Endothelial cell of umbilical vein (primary cell): ENCODE measurements around the gene FHOD3. TPM values are rescaled to one million over a fixed set of nuclear protein-coding genes. Genes with fewer than 3 reads are reported as not detected.

Experiments used
- BruUV-seq: library from RNA; stranded (reverse); fragments of 400-500 nt; replicated peaks from 2 replicates; lab custom pipeline; 2021; lab: Mats Ljungman, UMichigan
- CTCF ChIA-PET: fragments of 300-600, 350-600 bp; sonication (Branson Sonifier 250); formaldehyde crosslinking; loops from one replicate; lab custom pipeline; 2021; ENCODE audit warnings: antibody characterized with exemption, inconsistent platforms; lab: Charles Lee
- POLR2A ChIA-PET: fragments of 300-600, 350-600 bp; sonication (Branson Sonifier 250); formaldehyde crosslinking; loops from one replicate; lab custom pipeline; 2021; ENCODE audit warnings: antibody characterized with exemption, inconsistent platforms; lab: Charles Lee
- DNase-seq: peaks from one replicate; pipeline ENCODE4 v3.0.0-alpha.2; 2011; ENCODE audit warnings: low read depth, low spot score
- FAIRE-seq: peaks from 2 replicates; lab custom pipeline; 2011; peaks lifted over from hg19 to GRCh38; lab: Jason Lieb, UNC
- H2AFZ ChIP-seq: 2 replicates; pipeline ENCODE4 v1.6.0; 2012; ENCODE audit warnings: low read depth, low read length, control low read depth, inconsistent platforms
- H3K27ac ChIP-seq: 2 replicates; pipeline ENCODE4 v1.5.1; 2011; ENCODE audit warnings: low read depth, mild to moderate bottlenecking, control low read depth, low read length, moderate library complexity; ENCODE audit not compliant: insufficient read depth
- H3K27me3 ChIP-seq, 2 experiments: 2 replicates each; pipeline versions ENCODE4 v1.6.0 to v1.6.1; 2011; ENCODE audit warnings: low read length in 2 of 2, mixed read lengths in 1 of 2; ENCODE audit not compliant: control insufficient read depth in 2 of 2, insufficient read depth in 2 of 2
- H3K36me3 ChIP-seq, 2 experiments: 2 replicates in 1 of 2; 3 replicates in 1 of 2; pipeline ENCODE4 v1.5.1; 2011; ENCODE audit warnings: low read length in 2 of 2, mild to moderate bottlenecking in 1 of 2, moderate library complexity in 1 of 2; ENCODE audit not compliant: control insufficient read depth in 2 of 2, insufficient read depth in 2 of 2; ENCODE audit errors: extremely low read depth in 1 of 2
- H3K4me1 ChIP-seq: 3 replicates; pipeline ENCODE4 v1.5.1; 2011; ENCODE audit warnings: mild to moderate bottlenecking, low read length; ENCODE audit not compliant: control insufficient read depth, insufficient read depth; ENCODE audit errors: extremely low read depth
- H3K4me2 ChIP-seq: 2 replicates; pipeline ENCODE4 v1.6.1; 2011; ENCODE audit warnings: low read length, control low read depth, mixed read lengths; ENCODE audit not compliant: insufficient read depth
- H3K4me3 ChIP-seq, 3 experiments: fragments of 200-600 bp in 1 of 3; sonication (generic), shearing (Covaris generic) in 1 of 3; replicated peaks in 1 of 3; 2 replicates each; pipeline ENCODE4 v1.5.1; 2011 to 2016; ENCODE audit warnings: control low read depth in 3 of 3, low read length in 3 of 3, mild to moderate bottlenecking in 2 of 3, inconsistent platforms in 1 of 3, low read depth in 1 of 3, moderate library complexity in 1 of 3; ENCODE audit not compliant: insufficient read depth in 1 of 3
- H3K79me2 ChIP-seq: 2 replicates; pipeline ENCODE4 v1.6.0; 2012; ENCODE audit warnings: low read length, inconsistent platforms; ENCODE audit not compliant: control insufficient read depth, insufficient read depth
- H3K9ac ChIP-seq: replicated peaks from 2 replicates; pipeline ENCODE3; 2011; ENCODE audit warnings: low read length, control low read depth; ENCODE audit not compliant: insufficient read depth; ENCODE audit errors: extremely low read depth
- H3K9me1 ChIP-seq: replicated peaks from 3 replicates; pipeline ENCODE4 v1.6.0; 2011; ENCODE audit warnings: mild to moderate bottlenecking, low read length; ENCODE audit not compliant: control insufficient read depth, insufficient read depth; ENCODE audit errors: extremely low read depth
- H3K9me3 ChIP-seq: replicated peaks from 2 replicates; pipeline ENCODE4 v1.5.1; 2012; ENCODE audit warnings: low read length, inconsistent platforms; ENCODE audit not compliant: control insufficient read depth, insufficient read depth
- H4K20me1 ChIP-seq: replicated peaks from 2 replicates; pipeline ENCODE3; 2011; ENCODE audit warnings: mild to moderate bottlenecking, low read length; ENCODE audit not compliant: control insufficient read depth, insufficient read depth; ENCODE audit errors: extremely low read depth
- CTCF ChIP-seq, 2 donors: IDR thresholded peaks; 1 replicate in 1 of 2; 2 replicates in 1 of 2; pipeline ENCODE4 v1.5.1; 2011; ENCODE audit warnings: low read length in 2 of 2, mild to moderate bottlenecking in 2 of 2, moderate library complexity in 2 of 2, control low read depth in 1 of 2, inconsistent platforms in 1 of 2, low read depth in 1 of 2; ENCODE audit not compliant: insufficient read depth in 1 of 2; ENCODE audit errors: extremely low read depth in 1 of 2
- EZH2 ChIP-seq: IDR thresholded peaks from 2 replicates; pipeline ENCODE4 v1.6.1; 2012; ENCODE audit warnings: borderline replicate concordance, low read depth, mild to moderate bottlenecking, moderate library complexity, low read length, inconsistent platforms; ENCODE audit not compliant: severe bottlenecking
- FOS ChIP-seq: IDR thresholded peaks from 2 replicates; pipeline ENCODE4 v1.6.1; 2011; ENCODE audit warnings: mild to moderate bottlenecking, low read length, moderate library complexity, borderline replicate concordance; ENCODE audit not compliant: insufficient read depth
- GATA2 ChIP-seq: IDR thresholded peaks from 2 replicates; pipeline ENCODE4 v1.7.0; 2011; ENCODE audit warnings: low read depth, mild to moderate bottlenecking, moderate library complexity, mixed read lengths, low read length; ENCODE audit not compliant: insufficient read length, insufficient read depth
- JUN ChIP-seq: IDR thresholded peaks from 2 replicates; pipeline ENCODE4 v1.6.1; 2011; ENCODE audit warnings: borderline replicate concordance, low read depth; ENCODE audit not compliant: insufficient read length, insufficient read depth
- MYC ChIP-seq: IDR thresholded peaks from one replicate; pipeline ENCODE4 v1.6.1; 2011; ENCODE audit warnings: mild to moderate bottlenecking, low read depth, low read length
- POLR2A ChIP-seq: IDR thresholded peaks from 2 replicates; pipeline ENCODE4 v1.6.1; 2012; ENCODE audit warnings: low read depth, mild to moderate bottlenecking, control low read depth, low read length
- POLR2AphosphoS5 ChIP-seq: IDR thresholded peaks from 2 replicates; pipeline ENCODE4 v1.6.1; 2012; ENCODE audit warnings: low read depth, mild to moderate bottlenecking, control low read depth, low read length, moderate library complexity; ENCODE audit not compliant: insufficient read depth
- dilution Hi-C: fragments of 300-500 bp; cut with MboI; formaldehyde crosslinking; loops from one replicate; pipeline ENCODE4 v1.15.0; 2019; ENCODE audit warnings: low sequenced_read_pairs; ENCODE audit not compliant: extremely low pct_ligation_motif_present
- intact Hi-C: fragments of 100-400 bp; cut with micrococcal nuclease; formaldehyde crosslinking; loops from one replicate; pipeline ENCODE4 v1.10.0; 2022
- polyA plus RNA-seq, 4 experiments: library from polyadenylated mRNA; depleted of rRNA in 3 of 4; stranded (reverse) in 3 of 4; unstranded in 1 of 4; fragments of >200 nt; gene quantifications; 2 replicates each; pipeline versions ENCODE4 v1.2.1 to v1.2.3, GENCODE V29; 2011 to 2012; ENCODE audit warnings: missing spikeins in 1 of 4
- total RNA-seq: library from RNA; stranded (reverse); gene quantifications from 2 replicates; pipeline ENCODE4 v1.2.3, GENCODE V29; 2021

Gene FHOD3
- total and polyA plus RNA-seq, 2 donors (not counting 3 experiments of a cell fraction or from before 2014, with no cell fraction given): 0.06 to 1.5 TPM

- Histone ChIP-seq H3K4me1 (no peaks in the 10 kb centered on the region), H3K9me3 (no peaks in the 10 kb centered on the region), H3K27ac (no peak overlapping the region), H3K4me3 (no peak overlapping the region), H3K9me1 (no peaks in the 10 kb centered on the region), H2AFZ (no peak overlapping the region), H3K4me2 (no peak overlapping the region), H3K79me2 (no peaks in the 10 kb centered on the region), H3K9ac (no peak overlapping the region), H3K27me3 (no peaks in the 10 kb centered on the region), H4K20me1 (no peaks in the 10 kb centered on the region), H3K36me3 (no peaks in the 10 kb centered on the region)
- DNase-seq (no peak), FAIRE-seq (no peak)
- ChIA-PET POLR2A (no interaction called here), CTCF (no interaction called here)
- dilution Hi-C loops (no loop called here), intact Hi-C loops (no loop called here)
- BruUV-seq: no TSS peak
- TF ChIP-seq POLR2A: no peak
- TF ChIP-seq GATA2: no peak
- TF ChIP-seq POLR2AphosphoS5: no peak
- TF ChIP-seq JUN: no peak
- no peak for TF ChIP-seq FOS
- no peak for TF ChIP-seq EZH2
- no peak for TF ChIP-seq CTCF (IDR thresholded peaks at IDR 0.05; ENCODE audit: extremely low read depth in 1 of 2, insufficient read depth in 1 of 2, low read depth in 1 of 2, low read length in 2 of 2)
- TF ChIP-seq MYC: no peak
These were observed 282.8 kb downstream of the FHOD3 start for GRCh38 chr18:36580266-36580665.
